ENCODE measurements around the gene PTPN23.

PTPN23 gene

DNA sequence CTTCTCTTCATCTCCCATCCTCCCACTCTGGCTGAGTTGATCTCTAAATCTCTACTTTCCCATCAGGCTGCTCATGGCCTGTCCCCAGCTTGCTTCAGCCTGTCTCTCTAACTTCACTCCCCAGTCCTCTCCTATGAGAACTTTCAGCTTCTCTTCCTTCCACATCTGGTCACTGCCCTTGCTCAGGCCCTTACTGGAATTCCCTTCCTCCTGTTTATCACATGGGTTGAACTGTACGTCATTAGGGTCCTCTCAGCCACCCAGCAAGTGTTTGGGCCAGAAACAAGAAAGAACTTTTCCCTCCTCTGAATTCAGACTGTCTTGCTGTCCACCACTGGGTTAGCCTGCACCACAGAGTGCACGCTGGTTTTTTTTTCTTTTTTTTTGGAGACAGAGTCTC, 5.0 kb downstream of the PTPN23 start:
- ChIA-PET CTCF (no interaction called here), POLR2A (no interaction called here)
- H3K9me3 ChIP-seq (ENCODE audit: control insufficient read depth, insufficient read depth, low read depth, low read length): no peaks in the 10 kb centered on the region

DNA sequence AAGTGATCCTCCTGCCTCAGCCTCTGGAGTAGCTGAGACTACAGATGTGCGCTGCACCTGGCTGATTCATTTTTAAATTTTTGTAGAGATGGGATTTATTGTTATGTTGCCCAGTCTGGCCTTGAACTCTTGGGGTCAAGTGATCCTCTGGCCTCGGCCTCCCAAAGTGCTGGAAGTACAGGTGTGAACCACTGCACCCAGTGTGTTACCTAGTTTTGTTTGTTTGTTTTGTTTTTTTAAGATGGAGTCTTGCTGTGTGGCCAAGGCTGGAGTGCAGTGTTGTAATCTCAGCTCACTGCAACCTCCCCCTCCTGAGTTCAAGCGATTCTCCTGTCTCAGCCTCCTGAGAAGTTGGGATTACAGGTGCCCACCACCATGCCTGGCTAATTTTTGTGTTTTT, 12.1 kb downstream of the PTPN23 start:
- Histone ChIP-seq H3K27ac (ENCODE audit: extremely low read depth, low read depth, low read length) (no peak overlapping the region), H3K4me3 (ENCODE audit: low read depth, low read length) (no peak overlapping the region), H3K9me3 (ENCODE audit: control insufficient read depth, insufficient read depth, low read depth, low read length) (no peaks in the 10 kb centered on the region), H3K4me1 (ENCODE audit: control insufficient read depth, insufficient read depth, low read length) (peaks cover 2% of the 10 kb centered on the region; the same call in 1 of the 2 replicates), H3K36me3 (ENCODE audit: control insufficient read depth in 2 of 2, insufficient read depth in 1 of 2, low read length in 2 of 2) (peaks cover 0 to 20% of the 10 kb centered on the region in 2 experiments; a peak in 1 of 3 replicates)
- ChIA-PET CTCF (no interaction called here), POLR2A (interaction anchor here (1.8 kb wide), 1 partner anchor 12 kb away, joined by 4 read pairs; the partner anchor contains the start of gene PTPN23)
- TF ChIP-seq ZNF843 (tag by site-specific recombination; IDR thresholded peaks at IDR 0.05): no peak
- TF ChIP-seq ZSCAN23 (tag by site-specific recombination; IDR thresholded peaks at IDR 0.05): no peak
- peak; percentile 71 for TF ChIP-seq ZNF18 (tag by site-specific recombination; IDR thresholded peaks at IDR 0.05)
- no peak for TF ChIP-seq ZNF692 (tag by site-specific recombination; IDR thresholded peaks at IDR 0.05)
- no peak for TF ChIP-seq GLI2 (tag by site-specific recombination; IDR thresholded peaks at IDR 0.05; ENCODE audit: borderline replicate concordance, low read depth)
- TF ChIP-seq ZNF677 (tag by site-specific recombination; IDR thresholded peaks at IDR 0.05): no peak
- peak; percentile 51; the same call in 1 of the 2 replicates for TF ChIP-seq ZIC2 (tag by site-specific recombination; IDR thresholded peaks at IDR 0.05)
- no peak for TF ChIP-seq HOXA7 (CRISPR knock-in tag; IDR thresholded peaks at IDR 0.05; ENCODE audit: borderline replicate concordance)
- TF ChIP-seq ZNF394 (tag by site-specific recombination; IDR thresholded peaks at IDR 0.05; ENCODE audit: borderline replicate concordance): peak; percentile 24; the same call in 1 of the 2 replicates

More for the DNA sequence above, 5.0 kb downstream of the PTPN23 start:
- H3K4me3 ChIP-seq (ENCODE audit: low read depth, low read length): no peak overlapping the region
- no peaks in the 10 kb centered on the region for H3K4me1 ChIP-seq (ENCODE audit: control insufficient read depth, insufficient read depth, low read length)
- H3K36me3 ChIP-seq (ENCODE audit: control insufficient read depth in 2 of 2, insufficient read depth in 1 of 2, low read length in 2 of 2): peaks cover 0 to 19% of the 10 kb centered on the region in 2 experiments; a peak in 1 of 3 replicates
- TF ChIP-seq SP7 (tag by site-specific recombination; IDR thresholded peaks at IDR 0.05): no peak
- no peak overlapping the region for H3K27ac ChIP-seq (ENCODE audit: extremely low read depth, low read depth, low read length)

GRCh38 chr3:47394140-47394870, 13.5 kb downstream of the PTPN23 start:
- Histone ChIP-seq H3K4me1 (ENCODE audit: control insufficient read depth, insufficient read depth, low read length) (peaks cover 2% of the 10 kb centered on the region; the same call in 1 of the 2 replicates), H3K4me3 (ENCODE audit: low read depth, low read length) (no peak overlapping the region), H3K27ac (ENCODE audit: extremely low read depth, low read depth, low read length) (no peak overlapping the region), H3K9me3 (ENCODE audit: control insufficient read depth, insufficient read depth, low read depth, low read length) (no peaks in the 10 kb centered on the region), H3K36me3 (ENCODE audit: control insufficient read depth in 2 of 2, insufficient read depth in 1 of 2, low read length in 2 of 2) (peaks cover 0 to 18% of the 10 kb centered on the region in 2 experiments; a peak in 1 of 3 replicates)
- TF ChIP-seq ZNF133 (tag by site-specific recombination; IDR thresholded peaks at IDR 0.05) (no peak), ZNF350 (tag by site-specific recombination; IDR thresholded peaks at IDR 0.05) (no peak), ZBTB17 (tag by site-specific recombination; IDR thresholded peaks at IDR 0.05) (no peak), MEIS1 (CRISPR knock-in tag; IDR thresholded peaks at IDR 0.05; ENCODE audit: borderline replicate concordance) (no peak), ZNF623 (tag by site-specific recombination; IDR thresholded peaks at IDR 0.05) (no peak), SP2 (tag by site-specific recombination; IDR thresholded peaks at IDR 0.05) (no peak), CTCF (tag by site-specific recombination; IDR thresholded peaks at IDR 0.05) (no peak), ZNF426 (tag by site-specific recombination; IDR thresholded peaks at IDR 0.05) (no peak)
- ChIA-PET CTCF (interaction anchor here (0.9 to 1.4 kb wide), 2 partner anchors 12 to 24 kb away, joined by 3 to 4 read pairs; no protein-coding TSS in a partner anchor), POLR2A (no interaction called here)
